PFSK-1 (cell line): ENCODE measurements around the gene MGMT.

Source experiments
- FOXP2 ChIP-seq: optimal IDR thresholded peaks from 2 replicates; pipeline ENCODE3; 2011; ENCODE audit warnings: borderline replicate concordance, control low read depth, inconsistent platforms; ENCODE audit not compliant: insufficient read depth; ENCODE audit errors: extremely low read length, extremely low read depth
- POLR2AphosphoS5 ChIP-seq: IDR thresholded peaks from 2 replicates; pipeline ENCODE4 v1.6.1; 2012; ENCODE audit warnings: low read depth, mild to moderate bottlenecking, control low read depth, low read length, moderate library complexity
- REST ChIP-seq, 2 experiments: IDR thresholded peaks; 2 replicates each; pipeline versions ENCODE4 v1.6.1 to v1.8.0; 2011 to 2012; ENCODE audit warnings: low read depth in 2 of 2, low read length in 2 of 2, control low read depth in 1 of 2, inconsistent platforms in 1 of 2, mild to moderate bottlenecking in 1 of 2, moderate library complexity in 1 of 2; ENCODE audit not compliant: insufficient read depth in 1 of 2
- SIN3A ChIP-seq: IDR thresholded peaks from 2 replicates; pipeline ENCODE4 v1.6.1; 2012; ENCODE audit warnings: mild to moderate bottlenecking, low read length, moderate library complexity, borderline replicate concordance; ENCODE audit not compliant: insufficient read depth
- TAF1 ChIP-seq: IDR thresholded peaks from 2 replicates; pipeline ENCODE4 v1.6.1; 2012; ENCODE audit warnings: low read length, control low read depth, borderline replicate concordance; ENCODE audit not compliant: insufficient read depth

Gene MGMT

GRCh38 chr10:129760416-129760815, 293.4 kb downstream of the MGMT start:
- no peak for TF ChIP-seq TAF1
- TF ChIP-seq SIN3A: no peak
- no peak for TF ChIP-seq REST (IDR thresholded peaks at IDR 0.05; ENCODE audit: insufficient read depth in 1 of 2, low read depth in 2 of 2, low read length in 2 of 2)
- TF ChIP-seq FOXP2: no peak
- no peak for TF ChIP-seq POLR2AphosphoS5

DNA sequence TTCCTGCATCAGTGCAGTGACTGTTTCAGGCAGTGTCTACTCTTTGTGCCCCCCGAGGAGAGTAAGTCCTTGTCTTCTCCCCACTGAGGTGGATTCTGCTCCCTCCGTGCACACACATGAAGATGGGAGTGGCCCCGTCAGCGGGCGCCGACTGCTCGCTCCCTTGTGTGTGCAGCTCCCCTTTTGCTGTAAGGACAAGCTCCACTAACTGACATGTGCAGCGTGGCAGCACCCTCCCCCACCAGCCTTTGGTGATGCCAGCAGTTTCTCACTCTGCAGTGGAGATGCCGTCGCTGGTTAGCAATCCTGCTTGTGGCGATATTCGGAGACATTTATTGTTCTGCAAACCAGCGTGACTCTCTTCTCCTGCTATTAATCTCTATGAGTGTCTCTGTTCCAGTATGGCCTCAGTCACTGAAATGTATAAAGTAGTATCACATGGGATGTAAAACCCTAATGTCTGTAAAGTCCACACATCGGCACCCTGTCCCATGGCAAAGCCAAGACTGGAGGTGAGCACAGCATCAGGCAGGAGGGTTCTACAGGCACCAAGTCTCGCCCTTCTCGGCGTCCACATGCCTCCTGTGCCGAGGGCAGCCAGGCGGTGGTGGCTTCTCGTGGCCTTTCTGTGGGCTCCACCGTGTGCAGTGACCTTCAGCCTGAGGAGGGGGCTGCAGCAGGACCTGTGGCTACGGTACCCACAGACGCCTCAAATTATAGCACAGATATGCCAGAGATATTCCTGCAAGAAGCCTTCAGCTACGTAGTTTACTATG, 294.3 kb downstream of the MGMT start:
- no peak for TF ChIP-seq FOXP2
- no peak for TF ChIP-seq SIN3A
- TF ChIP-seq REST (IDR thresholded peaks at IDR 0.05; ENCODE audit: insufficient read depth in 1 of 2, low read depth in 2 of 2, low read length in 2 of 2): no peak
- TF ChIP-seq TAF1: no peak
- no peak for TF ChIP-seq POLR2AphosphoS5

- TF ChIP-seq SIN3A: no peak
- TF ChIP-seq TAF1: no peak
- TF ChIP-seq POLR2AphosphoS5: no peak
Observed at GRCh38 chr10:129761981-129762956, 295.2 kb downstream of the MGMT start.

- no peak for TF ChIP-seq REST (IDR thresholded peaks at IDR 0.05; ENCODE audit: insufficient read depth in 1 of 2, low read depth in 2 of 2, low read length in 2 of 2)
- TF ChIP-seq FOXP2: no peak
- TF ChIP-seq POLR2AphosphoS5: no peak
- no peak for TF ChIP-seq TAF1
- no peak for TF ChIP-seq SIN3A
Observed at GRCh38 chr10:129764011-129764900, 297.2 kb downstream of the MGMT start.
